Fibroblast of pulmonary artery (primary cell): ENCODE results near the gene SMCR8.

Source experiments
- DNase-seq: peaks from one replicate; pipeline ENCODE4 v3.0.0-alpha.2; 2010; ENCODE audit warnings: low read depth
- H3K4me3 ChIP-seq: replicated peaks from 2 replicates; pipeline ENCODE4 v1.5.1; 2011; ENCODE audit warnings: low read depth, mild to moderate bottlenecking, control low read depth, low read length, moderate library complexity
- CTCF ChIP-seq: IDR thresholded peaks from 2 replicates; pipeline ENCODE4 v1.5.1; 2011; ENCODE audit warnings: mild to moderate bottlenecking, control low read depth, low read length, inconsistent platforms; ENCODE audit errors: missing control alignments

The SMCR8 gene

GRCh38 chr17:18356624-18357023, 41.5 kb downstream of the SMCR8 start:
- TF ChIP-seq CTCF, result no peak
- no peak overlapping the region for H3K4me3 ChIP-seq
- peak; percentile 73 for DNase-seq

DNA sequence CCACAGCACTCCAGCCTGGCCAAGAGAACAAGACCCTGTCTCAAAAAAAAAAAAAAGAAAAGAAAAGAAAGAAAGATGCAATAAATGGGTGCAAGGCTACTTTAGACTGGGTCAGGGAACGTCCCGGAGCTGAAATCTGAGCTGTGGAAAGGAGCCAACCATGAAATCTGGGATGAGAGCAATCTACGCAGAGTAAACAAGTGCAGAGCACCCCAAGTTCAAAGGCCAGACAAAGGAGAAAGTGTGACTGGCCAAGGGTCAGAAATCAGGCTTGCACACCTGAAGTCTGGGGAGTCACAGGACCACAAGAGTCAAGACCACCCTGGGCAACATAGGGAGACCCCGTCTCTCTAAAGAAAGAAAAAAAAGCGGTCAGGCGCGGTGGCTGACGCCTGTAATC, 45.4 kb downstream of the SMCR8 start:
- H3K4me3 ChIP-seq, result no peak overlapping the region
- DNase-seq, result no peak
- no peak for TF ChIP-seq CTCF

GRCh38 chr17:18361837-18362697, 47.0 kb downstream of the SMCR8 start:
- H3K4me3 ChIP-seq, result peak overlapping the region; percentile 68
- DNase-seq, result no peak
- TF ChIP-seq CTCF, result no peak

DNA sequence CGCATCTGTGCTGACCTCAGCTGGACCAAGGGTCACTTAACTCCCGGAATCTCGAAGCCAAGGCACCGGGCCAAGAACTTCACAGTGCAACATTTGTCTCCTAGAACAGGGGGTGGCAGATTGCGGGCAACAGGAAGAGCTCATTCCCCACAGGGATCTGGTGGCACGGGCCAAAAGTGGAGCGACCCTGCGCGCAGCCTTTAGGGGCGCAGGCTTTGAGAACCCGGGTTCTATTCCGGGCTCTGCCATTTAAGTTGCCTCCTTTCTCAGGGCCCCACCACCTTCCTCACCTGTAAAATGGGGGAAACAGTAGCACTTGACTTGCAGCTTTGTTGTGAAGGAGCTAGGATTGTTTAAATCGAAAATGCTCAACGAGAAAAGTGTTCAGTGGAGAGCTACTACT, 47.6 kb downstream of the SMCR8 start:
- DNase-seq, result peak; percentile 11
- no peak for TF ChIP-seq CTCF
- peak overlapping the region; percentile 68 for H3K4me3 ChIP-seq

GRCh38 chr17:18363101-18364049, 48.3 kb downstream of the SMCR8 start, which contains the start of gene SHMT1:
SHMT1 (minus strand) TSS chr17:18363550; CDS start chr17:18355981, 7,569 bp downstream.
- peak within 1 kb of the TSS; percentile 68 for H3K4me3 ChIP-seq
- TF ChIP-seq CTCF, result no peak

GRCh38 chr17:18364166-18364565, 49.1 kb downstream of the SMCR8 start:
- TF ChIP-seq CTCF, result no peak
- no peak for DNase-seq
- no peak overlapping the region for H3K4me3 ChIP-seq

More at GRCh38 chr17:18363101-18364049, 48.3 kb downstream of the SMCR8 start, which contains the start of gene SHMT1:
- DNase-seq, result peak; percentile 84
